Inferior parietal cortex (tissue), 1 donor: ENCODE data around the gene RIMOC1.
"Not testable (repeated sequence)": the region's sequence is repeated elsewhere in the genome, so short reads cannot be mapped to it uniquely, and the experiment has no call there.

ENCODE experiments used
- DNase-seq: peaks from one replicate; pipeline ENCODE4 v3.0.0-alpha.2; 2016; ENCODE audit errors: extremely low spot score

Gene RIMOC1

DNA sequence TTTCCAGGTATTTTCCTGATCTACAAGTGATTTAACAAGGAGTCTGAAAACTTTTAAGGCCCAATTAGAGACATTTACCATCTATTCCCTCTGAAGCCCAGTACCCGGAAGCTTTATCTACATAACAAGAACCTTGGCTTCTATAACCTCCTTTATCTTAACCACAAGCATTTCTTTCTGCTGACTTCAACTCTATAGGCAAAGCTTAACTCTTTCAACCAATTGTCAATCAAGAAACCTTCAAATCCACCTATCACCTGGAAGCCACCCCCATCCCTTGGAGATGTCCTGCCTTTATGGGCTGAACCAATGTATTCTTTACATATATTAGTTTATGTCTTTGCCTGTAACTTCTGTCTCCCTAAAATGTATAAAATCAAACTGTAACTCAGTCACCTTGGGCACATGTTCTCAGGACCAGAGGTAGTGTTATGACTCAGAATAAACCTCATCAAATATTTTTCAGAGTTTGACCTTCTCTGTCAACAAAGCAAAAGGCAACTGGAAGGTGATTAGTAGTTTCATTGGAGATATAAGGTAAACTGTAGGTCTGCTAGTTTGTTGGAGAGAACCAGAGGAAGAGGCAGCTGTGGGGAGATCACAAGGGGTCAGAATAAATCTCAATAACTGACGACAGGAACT, 13.0 kb upstream of the RIMOC1 start:
- no peak for DNase-seq

DNA sequence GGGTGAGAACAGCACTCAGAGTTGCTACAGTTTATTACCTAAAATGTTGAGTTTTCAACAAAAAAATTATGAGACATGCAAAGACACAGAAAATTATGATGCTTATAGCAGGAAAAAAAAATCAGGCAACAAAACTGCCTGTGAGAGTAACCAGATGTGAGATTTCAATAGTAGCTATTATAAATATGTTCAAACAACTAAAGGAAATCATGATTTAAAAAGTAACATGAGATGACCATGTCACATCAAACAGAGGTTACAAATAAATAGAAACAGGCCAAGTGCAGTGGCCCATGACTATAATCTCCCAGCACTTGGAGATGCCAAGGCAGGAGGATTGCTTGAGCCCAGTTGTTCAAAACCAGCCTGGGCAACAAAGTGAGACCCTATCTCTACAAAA, 12.1 kb upstream of the RIMOC1 start:
- DNase-seq: no peak

DNA sequence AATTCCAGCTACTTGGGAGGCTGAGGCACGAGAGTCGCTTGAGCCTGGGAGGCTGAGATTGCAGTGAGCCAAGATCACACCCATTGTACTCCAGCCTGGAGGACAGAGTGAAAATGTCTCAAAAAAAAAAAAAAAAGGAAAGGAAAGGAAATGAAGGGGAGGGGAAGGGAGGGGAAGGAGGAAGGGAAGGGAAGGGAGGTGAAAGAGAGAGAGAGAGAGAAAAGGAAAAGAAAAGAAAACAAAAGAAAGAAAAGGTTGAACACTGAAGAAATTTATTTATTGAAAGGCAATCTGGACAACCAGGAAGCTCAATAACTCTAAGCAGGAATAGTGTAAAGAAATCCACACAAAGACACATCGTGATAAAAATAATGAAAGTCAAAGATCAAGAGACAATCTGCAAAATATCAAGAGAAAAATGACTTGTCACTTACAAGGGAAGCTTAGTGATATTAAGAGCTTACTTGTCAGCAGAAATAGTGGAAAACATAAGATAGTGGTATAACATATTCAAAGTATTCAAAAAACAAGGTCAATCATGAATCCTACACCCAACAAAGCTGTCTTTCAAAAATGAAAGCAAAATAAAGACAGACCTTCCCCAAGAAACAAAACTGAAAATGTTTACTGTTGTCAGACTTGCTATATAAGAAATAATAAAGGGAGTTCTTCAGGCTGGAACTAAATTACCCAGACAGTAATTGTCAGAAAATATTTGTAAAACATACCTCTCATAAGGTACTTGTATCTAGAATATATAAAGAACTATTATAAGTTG, 10.9 kb upstream of the RIMOC1 start:
- DNase-seq: no peak

DNA sequence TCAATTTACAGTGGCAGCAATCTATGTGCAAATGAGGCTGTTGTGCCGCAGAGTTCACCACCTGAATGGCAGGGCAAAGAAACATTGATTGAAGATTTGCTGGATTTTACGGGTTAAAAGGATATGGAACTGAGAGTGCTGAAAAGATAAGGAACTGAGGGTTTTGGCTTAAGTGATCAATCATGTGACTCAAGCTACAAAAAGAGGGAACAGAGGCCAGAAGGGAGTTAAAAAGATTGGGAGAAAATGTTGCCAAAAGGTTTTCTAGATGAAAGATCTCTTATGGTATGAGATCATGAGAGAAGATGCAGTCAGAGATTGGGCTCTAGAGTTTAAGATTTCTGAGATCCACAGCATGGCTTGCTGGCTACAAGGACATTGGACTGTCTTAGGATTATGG, 7.9 kb upstream of the RIMOC1 start:
- DNase-seq: no peak

DNA sequence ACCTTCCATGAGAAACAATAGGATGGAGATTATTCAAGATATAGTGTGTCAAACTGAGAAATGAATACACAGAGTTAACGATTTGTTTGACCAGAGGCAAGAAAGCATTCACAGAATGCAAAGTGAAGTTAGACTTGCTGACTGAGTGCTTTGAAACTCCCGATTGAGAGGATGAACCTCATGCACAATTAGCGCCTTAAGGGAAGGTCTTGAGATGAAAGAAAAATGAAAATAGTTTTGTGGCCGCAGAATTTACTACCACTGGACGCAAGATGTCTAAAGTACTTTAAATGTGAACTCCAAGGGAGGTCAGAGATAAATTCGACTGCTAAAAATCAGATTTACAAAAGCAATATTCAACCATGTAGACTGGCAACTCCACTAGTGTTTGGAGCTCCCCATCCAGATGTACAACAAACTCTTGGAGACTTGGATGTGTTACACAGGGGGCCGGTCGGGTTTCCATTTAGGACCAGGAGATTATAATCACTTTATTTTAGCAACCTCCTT, 707 bp upstream of the RIMOC1 start:
- no peak for DNase-seq

DNA sequence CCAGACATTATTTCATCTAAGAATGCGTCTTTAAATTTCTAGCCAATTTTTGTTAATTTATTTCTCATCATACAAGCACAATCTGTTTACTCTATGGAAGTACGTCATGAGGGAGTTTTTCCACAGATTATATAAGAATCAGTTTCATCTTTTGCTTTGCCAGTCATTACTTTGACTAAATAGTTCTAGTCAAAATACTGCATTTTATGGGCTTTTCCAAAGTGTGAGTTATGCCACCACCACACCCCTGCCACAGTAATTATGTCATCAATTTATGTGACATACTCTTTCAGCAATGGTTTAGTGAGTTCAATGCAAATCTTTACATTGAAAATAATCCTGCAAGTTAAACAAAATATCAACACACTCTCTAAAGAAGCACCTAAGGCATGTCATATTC, 2.0 kb downstream of the RIMOC1 start:
- DNase-seq: no peak

DNA sequence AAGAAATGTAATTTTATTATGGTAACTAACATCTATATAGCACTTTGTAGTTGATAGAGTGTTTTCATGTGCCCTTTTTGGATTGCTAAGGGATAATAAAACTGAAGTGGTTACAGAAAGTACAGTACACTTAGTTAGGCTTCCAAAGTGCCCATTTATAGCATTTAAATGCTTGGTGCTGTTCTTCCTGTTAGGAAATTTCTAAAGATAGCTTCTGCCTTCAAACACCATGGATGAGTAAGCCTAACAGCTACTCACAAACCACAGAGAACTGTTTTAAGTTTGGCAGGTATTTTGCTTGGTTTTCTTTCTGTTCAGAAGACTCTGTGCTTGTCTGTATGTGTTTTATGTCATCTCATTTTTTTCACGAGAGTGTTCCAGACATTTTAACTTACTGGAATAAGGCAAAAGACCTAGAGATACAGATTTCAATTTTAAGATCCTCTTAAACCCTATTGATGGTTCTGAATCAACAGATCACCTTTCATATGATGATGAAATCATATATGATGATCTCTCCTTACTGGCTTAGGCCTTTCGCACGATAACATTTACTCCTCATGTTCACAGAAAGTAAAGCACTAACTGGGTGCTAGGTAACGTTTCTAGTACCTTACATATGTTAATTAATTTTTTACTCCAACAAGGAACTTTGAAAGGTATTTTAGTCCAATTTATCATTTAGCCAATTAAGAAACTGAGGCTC, 4.4 kb downstream of the RIMOC1 start:
- peak; percentile 30 for DNase-seq

DNA sequence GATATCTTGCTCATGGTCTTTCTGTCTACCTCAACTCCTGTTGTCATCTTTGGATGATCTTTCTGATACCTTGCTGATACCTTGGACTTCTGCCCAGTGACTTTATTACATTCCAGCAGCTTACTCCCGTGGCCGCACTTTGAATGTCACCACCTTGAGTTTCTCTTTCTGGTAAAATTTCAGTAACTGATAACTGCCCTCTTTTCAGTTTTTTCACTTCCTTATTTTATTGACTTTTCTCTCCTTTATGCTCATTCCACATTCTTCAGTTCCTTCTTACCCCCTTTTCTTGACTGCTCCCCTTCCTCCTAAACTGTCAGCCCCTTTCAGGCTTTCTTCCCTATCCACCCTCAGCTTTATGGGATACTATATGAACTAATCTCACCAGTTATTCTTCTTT, 14.0 kb downstream of the RIMOC1 start:
- DNase-seq: no peak

DNA sequence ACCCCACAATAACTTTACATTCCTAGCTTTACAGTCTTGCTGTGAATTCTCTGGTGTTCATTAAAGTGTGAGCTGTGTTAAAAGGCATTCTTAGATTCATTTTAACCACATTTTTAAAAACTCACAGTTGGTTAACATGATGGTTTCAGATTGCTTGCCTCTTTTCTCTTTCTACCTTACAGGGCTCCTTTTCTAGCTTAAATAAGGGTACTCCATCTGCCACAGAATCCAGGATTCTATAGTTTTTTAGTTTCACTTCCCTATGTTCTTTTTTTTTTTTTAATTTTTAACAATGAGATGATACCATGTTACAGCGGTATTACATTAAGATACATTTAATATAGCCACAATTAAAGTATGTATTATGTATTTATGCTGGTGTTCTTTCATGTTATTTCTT, 17.0 kb downstream of the RIMOC1 start:
- DNase-seq: no peak

DNA sequence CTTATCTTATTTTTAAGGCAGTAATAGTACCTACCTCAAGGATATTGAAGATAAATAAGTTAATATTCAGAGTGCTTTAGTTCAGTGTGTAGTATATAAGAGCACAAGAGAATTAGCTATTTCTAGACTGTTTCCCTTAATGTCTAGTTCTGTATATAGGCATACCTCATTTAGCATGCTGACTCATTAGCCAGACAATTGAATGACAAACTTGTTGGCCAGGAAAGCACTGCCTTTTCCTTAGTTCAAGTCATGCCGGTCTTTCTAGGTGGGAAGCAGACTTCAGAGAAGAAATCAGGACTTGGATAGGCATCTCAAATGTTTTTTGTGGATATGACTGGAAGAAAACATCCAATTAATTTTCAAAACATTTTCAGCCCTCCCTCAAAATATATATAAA, 17.7 kb downstream of the RIMOC1 start:
- DNase-seq: no peak

DNA sequence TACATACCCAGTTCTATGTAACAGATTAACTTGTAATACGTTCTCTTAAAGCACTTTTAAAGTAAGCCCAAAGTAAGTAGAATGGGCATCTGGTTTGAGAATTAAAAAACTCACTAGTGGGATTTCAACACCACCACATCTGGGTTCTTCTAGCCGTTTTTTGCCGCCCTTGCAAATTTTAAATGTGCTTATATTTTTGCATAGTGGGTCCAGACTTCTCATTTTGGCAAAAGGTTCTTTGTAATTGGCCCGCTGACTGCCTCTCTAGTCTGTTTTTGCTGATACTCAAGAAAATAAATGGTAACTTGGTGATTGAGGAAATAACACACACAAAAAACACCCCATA, 20.4 kb downstream of the RIMOC1 start:
- peak; percentile 9 for DNase-seq

DNA sequence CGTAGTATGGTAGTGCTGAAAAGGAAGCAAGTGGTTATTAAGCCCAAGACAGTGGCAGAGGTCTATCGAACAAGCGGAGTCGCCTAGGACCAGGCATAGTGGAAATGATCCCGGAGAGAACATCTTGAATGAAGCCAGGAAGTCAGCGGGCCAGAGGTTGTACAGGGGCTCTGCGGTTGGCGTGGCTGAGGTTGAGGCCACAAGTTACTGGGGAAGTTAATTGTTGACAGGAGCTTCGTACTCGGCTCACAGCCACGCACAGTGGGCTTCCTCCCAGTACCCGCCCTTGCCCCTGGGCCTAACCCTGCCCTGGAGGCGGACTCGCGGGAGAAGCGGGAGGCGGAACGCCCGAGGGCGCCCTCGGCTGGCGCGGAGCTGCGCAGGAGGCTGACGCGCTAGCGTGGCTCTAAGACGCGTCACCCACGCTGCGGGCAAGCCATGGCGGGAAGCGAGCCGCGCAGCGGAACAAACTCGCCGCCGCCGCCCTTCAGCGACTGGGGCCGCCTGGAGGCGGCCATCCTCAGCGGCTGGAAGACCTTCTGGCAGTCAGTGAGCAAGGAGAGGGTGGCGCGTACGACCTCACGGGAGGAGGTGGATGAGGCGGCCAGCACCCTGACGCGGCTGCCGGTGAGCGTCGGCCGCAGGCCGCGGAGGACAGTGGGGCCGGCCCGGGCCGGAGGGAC, 20.9 kb downstream of the RIMOC1 start, which contains the start of gene FBXO4:
Gene FBXO4 (plus strand): TSS at position 410 of the 683 bp plus-strand sequence. CDS start 29 bp downstream, at position 439.
- peak; percentile 79 for DNase-seq

DNA sequence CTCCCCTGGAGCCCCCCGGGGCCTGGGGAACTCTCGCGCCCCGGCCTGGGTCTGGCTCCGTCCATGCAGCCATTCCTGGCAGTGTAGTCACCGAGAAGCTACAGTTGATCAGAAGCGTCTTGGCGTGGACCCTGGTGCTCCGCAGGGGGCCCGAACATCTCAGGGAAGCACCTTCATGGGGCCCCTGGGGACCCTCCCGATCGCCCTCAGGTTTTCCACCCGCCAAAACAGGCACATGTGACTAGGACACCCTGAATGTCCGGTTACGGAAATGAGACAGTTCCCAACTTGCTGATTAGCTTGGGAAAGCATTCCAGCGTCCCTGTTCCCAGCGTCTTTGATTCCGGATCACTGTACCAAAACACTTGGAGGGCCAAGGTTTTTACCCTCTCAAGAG, 21.4 kb downstream of the RIMOC1 start:
- DNase-seq: peak; percentile 37

DNA sequence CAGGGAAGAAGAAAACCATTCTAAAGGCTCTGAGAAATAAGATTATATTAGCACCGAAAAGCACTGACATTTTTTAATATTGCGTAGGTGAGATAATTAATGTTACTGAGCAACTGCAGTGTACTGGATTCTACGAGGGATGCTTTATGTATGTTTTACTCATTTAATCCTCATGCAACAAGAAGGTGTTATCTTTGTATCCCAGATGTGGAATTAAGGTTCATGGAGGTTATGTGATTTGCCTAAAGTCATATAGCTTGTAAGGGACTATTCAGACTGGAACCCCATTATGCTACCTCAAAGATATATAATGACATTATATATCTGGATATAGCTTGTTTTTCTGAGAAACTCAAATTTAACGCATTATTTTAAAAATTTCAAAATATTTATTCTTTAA, 23.5 kb downstream of the RIMOC1 start:
- no peak for DNase-seq

DNA sequence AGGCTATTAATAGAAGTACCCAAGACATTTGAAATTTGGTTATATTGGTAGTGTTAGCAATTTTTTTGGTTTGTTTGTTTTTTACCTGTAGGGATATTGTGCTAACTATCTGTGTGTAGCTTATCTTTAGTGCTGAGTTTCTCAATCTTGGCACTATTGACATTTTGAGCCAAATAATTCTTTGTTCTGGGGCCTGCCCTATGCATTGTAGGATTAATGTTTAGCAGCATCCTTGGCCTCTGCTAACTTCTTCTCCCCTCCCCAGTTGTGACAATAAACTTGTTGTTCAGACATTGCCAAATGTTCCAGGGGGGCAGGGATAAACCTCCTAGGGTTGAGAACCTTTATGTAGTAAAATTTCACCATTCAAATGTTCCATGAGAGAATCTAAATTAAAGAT, 24.9 kb downstream of the RIMOC1 start:
- DNase-seq: no peak

DNA sequence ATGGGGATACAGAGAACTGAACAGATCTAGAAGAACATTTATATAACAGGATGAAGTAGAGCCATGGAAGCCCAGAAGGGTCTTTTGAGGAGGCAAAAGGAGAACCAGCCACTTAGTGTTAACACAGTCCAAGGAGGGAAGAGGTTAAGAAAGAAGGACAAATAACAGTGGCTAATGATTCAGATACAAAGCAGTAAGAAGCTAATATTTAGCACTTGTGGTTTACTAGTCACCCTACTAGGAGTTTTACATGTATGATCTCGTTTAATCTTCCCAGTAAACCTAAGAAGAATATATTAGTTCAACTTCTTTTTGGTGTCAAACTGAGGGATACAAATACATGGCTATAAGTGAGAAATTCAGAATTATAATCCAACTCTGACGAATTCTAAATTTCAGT, 28.6 kb downstream of the RIMOC1 start:
- DNase-seq: no peak

DNA sequence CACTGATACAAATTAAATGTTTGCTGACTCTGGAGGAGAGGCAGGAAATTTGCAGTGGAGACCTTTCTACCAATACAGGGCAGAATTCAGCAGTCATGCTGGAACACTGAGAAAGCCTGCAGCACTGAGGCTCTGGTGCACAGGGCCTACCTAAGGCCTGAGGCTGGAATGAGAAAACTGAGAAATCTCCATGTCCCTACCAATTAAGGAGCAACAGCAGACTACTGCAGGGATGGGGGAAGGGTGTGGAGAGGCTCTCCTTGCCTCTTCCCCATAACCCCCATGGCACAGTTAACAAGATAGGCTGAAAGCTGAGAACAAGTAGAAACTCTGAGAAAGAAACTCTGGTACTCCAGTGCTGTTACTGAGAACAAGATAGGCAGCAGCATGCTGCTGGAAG, 31.4 kb downstream of the RIMOC1 start:
- DNase-seq: no peak

DNA sequence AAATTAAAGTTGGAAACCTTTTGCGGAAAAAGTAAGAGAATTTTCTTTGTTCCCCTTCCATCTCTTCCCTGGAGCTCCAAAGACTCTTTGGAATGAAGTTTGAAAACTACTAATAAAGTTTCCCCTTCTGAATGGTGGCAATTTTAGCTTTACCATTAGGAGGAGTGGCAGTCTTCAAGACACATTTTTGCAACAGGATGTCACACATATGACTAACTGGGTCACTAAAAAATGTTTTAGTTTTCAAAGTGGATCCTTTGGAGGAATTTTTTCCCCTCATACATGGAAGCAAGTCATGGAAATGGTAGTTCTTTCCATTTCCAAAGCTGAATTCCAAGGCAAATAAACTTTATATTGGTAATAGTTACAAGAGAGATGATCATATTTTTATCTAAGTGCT, 36.5 kb downstream of the RIMOC1 start:
- DNase-seq: no peak

DNA sequence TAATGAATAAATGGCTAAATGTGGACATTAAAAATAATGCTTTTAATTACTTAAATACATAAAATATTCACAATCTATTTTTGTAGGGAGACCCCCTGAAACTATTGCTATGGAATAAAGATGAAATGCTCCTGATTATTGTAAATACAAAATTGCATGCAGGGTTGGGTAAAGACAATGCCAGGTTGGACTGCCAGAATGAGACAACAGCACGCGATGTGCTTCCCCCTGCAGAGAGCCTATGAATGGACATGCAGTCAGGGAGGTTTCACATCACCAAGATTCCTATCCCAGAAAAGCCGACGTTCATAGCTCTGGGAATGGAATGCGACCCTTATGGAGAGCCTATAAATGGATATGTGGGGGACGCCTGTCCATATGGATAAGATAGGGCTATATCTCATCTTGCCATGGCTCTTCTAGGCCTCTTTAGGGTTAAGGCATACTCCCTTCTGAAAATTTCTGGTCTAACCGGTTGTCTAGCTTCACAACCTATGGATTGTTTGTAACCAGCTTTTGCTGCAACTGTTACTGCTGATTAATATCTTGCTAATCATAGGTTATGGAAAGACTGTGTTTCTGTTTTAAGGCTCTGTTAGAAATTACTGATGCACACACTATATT, 41.3 kb downstream of the RIMOC1 start:
- not testable (repeated sequence) for DNase-seq

DNA sequence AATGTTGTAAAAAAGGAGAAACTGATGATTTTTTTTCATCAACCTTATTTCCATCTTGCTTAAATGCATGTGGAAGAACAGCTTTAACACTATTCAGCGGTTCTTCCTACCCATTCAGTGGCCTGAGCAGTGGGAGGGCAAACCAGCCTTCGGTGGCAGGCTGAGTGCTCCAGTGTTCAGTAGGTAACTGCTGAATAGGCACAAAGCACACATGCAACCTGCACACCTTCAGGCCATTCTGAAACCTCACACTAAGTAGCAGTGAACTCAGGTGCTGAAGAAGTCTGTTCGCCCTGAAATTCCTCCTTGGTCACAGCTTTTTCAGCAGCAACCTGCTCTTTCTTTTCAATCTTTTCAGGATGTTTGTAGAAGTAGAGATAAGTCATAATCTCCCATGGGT, 47.1 kb downstream of the RIMOC1 start:
- no peak for DNase-seq
